Measurements from ENCODE around the gene SCUBE1. TPM values are rescaled to one million over a fixed set of nuclear protein-coding genes. Genes with fewer than 3 reads are reported as not detected.

Gene SCUBE1
- total and polyA plus RNA-seq, 2 of the 8 experiments (the other 6 are each of a cell fraction or from before 2014, with no cell fraction given), result 2.3 to 4.9 TPM

- H4K8ac ChIP-seq (ENCODE audit: extremely low read depth, insufficient read depth, low read length), result no peak overlapping the region; the same call in 1 of the 2 replicates
- no peak overlapping the region for H2BK12ac ChIP-seq (ENCODE audit: low read depth, low read length)
- no peaks in the 10 kb centered on the region for H3K27me3 ChIP-seq (replicated peaks in 1 of 4; ENCODE audit: control insufficient read depth in 3 of 4, extremely low read depth in 1 of 4, insufficient read depth in 3 of 4, low read length in 3 of 4)
- H3K4me3 ChIP-seq (ENCODE audit: extremely low read depth in 1 of 4, insufficient read depth in 2 of 4, low read depth in 3 of 4, low read length in 4 of 4), result no peak overlapping the region
- no peaks in the 10 kb centered on the region for H3K9me3 ChIP-seq (ENCODE audit: insufficient read depth in 2 of 2, low read depth in 1 of 2, low read length in 1 of 2)
- H4K20me1 ChIP-seq (replicated peaks in 1 of 2; ENCODE audit: control insufficient read depth in 1 of 2, insufficient read depth in 2 of 2, low read length in 2 of 2), result no peaks in the 10 kb centered on the region
- no peak overlapping the region for H3K56ac ChIP-seq (replicated peaks; ENCODE audit: insufficient read length, low read depth, low read length)
- H2BK120ac ChIP-seq (replicated peaks; ENCODE audit: low read depth, low read length), result no peak overlapping the region
- no peak for TF ChIP-seq CTCF (IDR thresholded peaks at IDR 0.05; ENCODE audit: control extremely low read depth in 1 of 3, insufficient read depth in 1 of 3, low read depth in 1 of 3, low read length in 3 of 3)
- no peak for TF ChIP-seq TCF12 (IDR thresholded peaks at IDR 0.05; ENCODE audit: low read depth, low read length)
- TF ChIP-seq MAX (IDR thresholded peaks at IDR 0.05), result no peak
- no peak for TF ChIP-seq NANOG (IDR thresholded peaks at IDR 0.05; ENCODE audit: insufficient read depth, low read depth, low read length, poor library complexity, severe bottlenecking)
- TF ChIP-seq POLR2AphosphoS5 (IDR thresholded peaks at IDR 0.05; ENCODE audit: low read depth, low read length), result no peak
- no peak overlapping the region for H3K9ac ChIP-seq (replicated peaks in 1 of 4; ENCODE audit: extremely low read depth in 1 of 4, low read depth in 3 of 4, low read length in 3 of 4)
- H2BK5ac ChIP-seq (ENCODE audit: low read depth, low read length), result no peak overlapping the region
- H2AK5ac ChIP-seq (ENCODE audit: low read depth, low read length), result no peak overlapping the region
- H3K79me1 ChIP-seq (ENCODE audit: low read depth, low read length), result no peaks in the 10 kb centered on the region
- no peak overlapping the region for H3K14ac ChIP-seq (ENCODE audit: insufficient read length)
- ChIA-PET POLR2A (ENCODE audit: partially characterized antibody) (no interaction called here), CTCF (ENCODE audit: partially characterized antibody) (interaction anchor here (0.6 to 26.8 kb wide), 3 partner anchors 36 to 149 kb away, joined by 3 to 388 read pairs (median 11); no protein-coding TSS in a partner anchor)
- H3K36me3 ChIP-seq (ENCODE audit: control insufficient read depth in 2 of 4, insufficient read depth in 4 of 4, low read length in 3 of 4), result no peaks in the 10 kb centered on the region
- no peak overlapping the region for H3K4me2 ChIP-seq (ENCODE audit: insufficient read depth in 1 of 2, low read depth in 2 of 2, low read length in 2 of 2)
- no peak for FAIRE-seq
- no peak overlapping the region for H4K5ac ChIP-seq (ENCODE audit: insufficient read length, low read depth, low read length)
- H3K18ac ChIP-seq (ENCODE audit: extremely low read depth, low read length), result no peak overlapping the region
- no peaks in the 10 kb centered on the region for H3K23me2 ChIP-seq (ENCODE audit: low read depth, low read length)
- DNase-seq (ENCODE audit: low read depth in 1 of 2, low spot score in 2 of 2), result no peak
- H2BK20ac ChIP-seq (ENCODE audit: low read length), result no peak overlapping the region
- no peak overlapping the region for H3K27ac ChIP-seq (ENCODE audit: low read depth, low read length)
- no peaks in the 10 kb centered on the region for H3K79me2 ChIP-seq (ENCODE audit: control insufficient read depth in 1 of 2, insufficient read depth in 2 of 2, low read length in 2 of 2)
- no peak overlapping the region for H4K91ac ChIP-seq (replicated peaks; ENCODE audit: insufficient read length, low read length)
- H3K23ac ChIP-seq (ENCODE audit: insufficient read length), result no peak overlapping the region
- H3K4ac ChIP-seq (replicated peaks; ENCODE audit: insufficient read length, low read depth, low read length), result no peak overlapping the region
- no peak overlapping the region; the same call in 1 of the 2 replicates for H2BK15ac ChIP-seq (ENCODE audit: low read length)
- WGBS, 2 experiments (ENCODE audit: extremely low coverage in 1 of 2, insufficient coverage in 1 of 2, insufficient read length in 1 of 2, insufficient replicate concordance in 2 of 2, low coverage in 1 of 2, low lambda C conversion rate in 2 of 2, missing lambda C conversion rate in 1 of 2), result 86% methylated on average over 22 of the region's 22 CpGs; no CpG with 5 or more reads in 1 of the 2 experiments
- no peak overlapping the region for H2AFZ ChIP-seq (ENCODE audit: low read length)
- H3K4me1 ChIP-seq (replicated peaks in 1 of 4; ENCODE audit: control insufficient read depth in 3 of 4, insufficient read depth in 4 of 4, low read length in 3 of 4), result 0 out of 7 replicates have a peak, but pooled peaks cover 0 to 5% (median under 1%) of the 10 kb centered on the region in 4 experiments
Measured at GRCh38 chr22:43235445-43236409, 107.4 kb downstream of the SCUBE1 start.
